OCI-LY1 (cell line): ENCODE measurements around the gene PCK2.

Experiments
- EZH2 ChIP-seq: fragments of 200-600 bp; sonication (generic), shearing (Covaris generic); IDR thresholded peaks from 2 replicates; pipeline ENCODE4 v1.8.0; 2017; ENCODE audit warnings: borderline replicate concordance, mixed run types, mild to moderate bottlenecking, antibody characterized with exemption, low read length, moderate library complexity, mixed read lengths
- TF ChIP-seq, protein P1 (sequence below): fragments of 200-600 bp; sonication (generic), shearing (Covaris generic); IDR thresholded peaks from 2 replicates; pipeline ENCODE4 v1.5.1; 2017; ENCODE audit warnings: mild to moderate bottlenecking, antibody characterized with exemption, low read length, moderate library complexity, mixed read lengths

DNA sequence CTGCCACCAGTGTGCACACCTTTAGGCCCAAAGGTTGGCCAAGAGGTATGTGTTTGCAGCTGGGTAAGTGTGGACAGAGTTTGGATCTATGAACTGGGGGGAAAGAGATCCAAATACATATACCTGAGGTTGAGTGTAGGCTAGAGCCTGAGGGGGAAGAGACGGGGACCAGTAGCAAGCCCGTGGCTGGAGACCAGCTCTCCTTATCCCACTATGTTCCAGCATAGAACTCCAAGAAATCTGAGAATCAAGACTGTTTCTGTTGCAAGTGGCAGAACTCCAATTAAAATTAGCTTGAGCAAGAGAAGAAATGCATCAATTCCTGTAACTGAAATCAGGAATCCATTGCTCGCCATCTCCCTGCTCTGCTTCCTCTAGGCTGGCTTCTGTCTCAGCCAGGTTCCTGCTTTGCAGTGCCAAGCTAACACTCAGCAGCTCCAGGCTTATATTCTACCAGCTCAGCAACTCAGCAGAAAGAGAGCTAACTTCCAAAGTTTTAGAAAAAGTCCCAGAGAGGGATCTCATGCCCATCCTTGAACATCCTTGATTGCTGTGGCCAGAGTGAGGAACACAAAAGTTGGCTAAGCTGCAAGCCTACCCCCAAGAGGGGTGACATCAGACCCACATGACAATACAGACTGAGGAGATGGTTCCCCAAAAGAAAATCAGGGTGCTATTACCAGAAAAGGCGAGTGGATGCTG lies 1.5 kb upstream of the PCK2 start:
- TF ChIP-seq, protein P1, sequence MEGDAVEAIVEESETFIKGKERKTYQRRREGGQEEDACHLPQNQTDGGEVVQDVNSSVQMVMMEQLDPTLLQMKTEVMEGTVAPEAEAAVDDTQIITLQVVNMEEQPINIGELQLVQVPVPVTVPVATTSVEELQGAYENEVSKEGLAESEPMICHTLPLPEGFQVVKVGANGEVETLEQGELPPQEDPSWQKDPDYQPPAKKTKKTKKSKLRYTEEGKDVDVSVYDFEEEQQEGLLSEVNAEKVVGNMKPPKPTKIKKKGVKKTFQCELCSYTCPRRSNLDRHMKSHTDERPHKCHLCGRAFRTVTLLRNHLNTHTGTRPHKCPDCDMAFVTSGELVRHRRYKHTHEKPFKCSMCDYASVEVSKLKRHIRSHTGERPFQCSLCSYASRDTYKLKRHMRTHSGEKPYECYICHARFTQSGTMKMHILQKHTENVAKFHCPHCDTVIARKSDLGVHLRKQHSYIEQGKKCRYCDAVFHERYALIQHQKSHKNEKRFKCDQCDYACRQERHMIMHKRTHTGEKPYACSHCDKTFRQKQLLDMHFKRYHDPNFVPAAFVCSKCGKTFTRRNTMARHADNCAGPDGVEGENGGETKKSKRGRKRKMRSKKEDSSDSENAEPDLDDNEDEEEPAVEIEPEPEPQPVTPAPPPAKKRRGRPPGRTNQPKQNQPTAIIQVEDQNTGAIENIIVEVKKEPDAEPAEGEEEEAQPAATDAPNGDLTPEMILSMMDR: no peak
- TF ChIP-seq EZH2: no peak
